Trophoblast cell (in vitro differentiated cells and primary cell): ENCODE data around the gene NOM1.

Experiments
- DNase-seq, 2 donors: peaks; one replicate each; pipeline ENCODE4 v3.0.0-alpha.2; 2016
- H2AFZ ChIP-seq: 2 replicates; pipeline ENCODE4 v1.6.1; 2013; ENCODE audit warnings: low read length, moderate library complexity, mild to moderate bottlenecking; ENCODE audit not compliant: insufficient read depth, poor library complexity
- H2AK5ac ChIP-seq: 2 replicates; pipeline ENCODE4 v1.6.1; 2013; ENCODE audit warnings: mild to moderate bottlenecking, low read length
- H2BK120ac ChIP-seq: 2 replicates; pipeline ENCODE4 v1.6.1; 2013; ENCODE audit warnings: low read length, mild to moderate bottlenecking, moderate library complexity; ENCODE audit not compliant: insufficient read depth, poor library complexity
- H2BK12ac ChIP-seq: 2 replicates; pipeline ENCODE4 v1.6.1; 2013; ENCODE audit warnings: mild to moderate bottlenecking, low read length, moderate library complexity
- H2BK5ac ChIP-seq: 2 replicates; pipeline ENCODE4 v1.6.1; 2013; ENCODE audit warnings: low read length, low read depth, moderate library complexity, mild to moderate bottlenecking; ENCODE audit not compliant: poor library complexity
- H3K14ac ChIP-seq: 2 replicates; pipeline ENCODE4 v1.6.1; 2013; ENCODE audit warnings: mild to moderate bottlenecking, low read length
- H3K18ac ChIP-seq: 2 replicates; pipeline ENCODE4 v1.6.1; 2013; ENCODE audit warnings: mild to moderate bottlenecking, low read length
- H3K23ac ChIP-seq: 2 replicates; pipeline ENCODE4 v1.6.1; 2013; ENCODE audit warnings: low read length
- H3K27ac ChIP-seq: 2 replicates; pipeline ENCODE4 v1.5.1; 2013; ENCODE audit warnings: low read depth, mild to moderate bottlenecking, inconsistent platforms, low read length, moderate library complexity
- H3K27me3 ChIP-seq: 2 replicates; pipeline ENCODE4 v1.6.1; 2013; ENCODE audit warnings: inconsistent platforms, mild to moderate bottlenecking, low read length, moderate library complexity; ENCODE audit not compliant: insufficient read depth
- H3K36me3 ChIP-seq, 2 experiments: 1 replicate in 1 of 2; 2 replicates in 1 of 2; pipeline ENCODE4 v1.6.1; 2013; ENCODE audit warnings: low read length in 2 of 2, mild to moderate bottlenecking in 2 of 2, moderate library complexity in 1 of 2; ENCODE audit not compliant: insufficient read depth in 2 of 2, control insufficient read depth in 1 of 2
- H3K4ac ChIP-seq: 2 replicates; pipeline ENCODE4 v1.6.1; 2013; ENCODE audit warnings: low read depth, mild to moderate bottlenecking, low read length, moderate library complexity
- H3K4me1 ChIP-seq, 2 experiments: 1 replicate in 1 of 2; 2 replicates in 1 of 2; pipeline ENCODE4 v1.6.1; 2013; ENCODE audit warnings: low read length in 2 of 2, mild to moderate bottlenecking in 2 of 2, moderate library complexity in 1 of 2; ENCODE audit not compliant: insufficient read depth in 2 of 2, control insufficient read depth in 1 of 2
- H3K4me2 ChIP-seq: 2 replicates; pipeline ENCODE4 v1.6.1; 2013; ENCODE audit warnings: inconsistent platforms, mild to moderate bottlenecking, low read length, moderate library complexity
- H3K4me3 ChIP-seq: 2 replicates; pipeline ENCODE4 v1.5.1; 2013; ENCODE audit warnings: mild to moderate bottlenecking, low read depth, low read length, inconsistent platforms
- H3K79me1 ChIP-seq: one replicate; pipeline ENCODE4 v1.6.1; 2013; ENCODE audit warnings: low read length
- H3K79me2 ChIP-seq: 2 replicates; pipeline ENCODE4 v1.6.1; 2013; ENCODE audit warnings: low read length, mild to moderate bottlenecking; ENCODE audit not compliant: control insufficient read depth, insufficient read depth, poor library complexity
- H3K9ac ChIP-seq: 2 replicates; pipeline ENCODE4 v1.6.1; 2013; ENCODE audit warnings: mild to moderate bottlenecking, low read length
- H3K9me3 ChIP-seq: 2 replicates; pipeline ENCODE4 v1.6.1; 2013; ENCODE audit warnings: low read depth, mild to moderate bottlenecking, control low read depth, inconsistent platforms, low read length; ENCODE audit not compliant: insufficient read depth
- H4K12ac ChIP-seq: 2 replicates; pipeline ENCODE4 v1.6.1; 2013; ENCODE audit warnings: low read depth, mild to moderate bottlenecking, low read length, moderate library complexity
- H4K8ac ChIP-seq: 2 replicates; pipeline ENCODE4 v1.6.1; 2013; ENCODE audit warnings: low read depth, mild to moderate bottlenecking, low read length, moderate library complexity
- H4K91ac ChIP-seq: one replicate; pipeline ENCODE4 v1.6.1; 2013; ENCODE audit warnings: low read depth, mild to moderate bottlenecking, low read length, moderate library complexity
- WGBS: extraction: QIAGEN DNeasy Blood & Tissue Kit; methylation state at CpG from one replicate; pipeline ENCODE4 v1.1.7; 2013; ENCODE audit warnings: missing lambda C conversion rate; ENCODE audit not compliant: insufficient read length, insufficient coverage; ENCODE audit errors: extremely low coverage; 5-methylcytosine and 5-hydroxymethylcytosine counted together

The NOM1 gene

GRCh38 chr7:157007470-157008066 is 58.1 kb downstream of the NOM1 start:
- Histone ChIP-seq H3K4me3 (no peak overlapping the region), H3K14ac (no peak overlapping the region), H3K36me3 (no peaks in the 10 kb centered on the region), H2BK120ac (no peak overlapping the region), H3K4me1 (peaks cover 0 to 14% of the 10 kb centered on the region in 2 experiments), H3K4me2 (no peak overlapping the region), H3K27me3 (peaks cover 97% of the 10 kb centered on the region), H4K8ac (no peak overlapping the region), H3K9me3 (peaks cover 13% of the 10 kb centered on the region), H2AFZ (no peak overlapping the region), H3K9ac (no peak overlapping the region), H3K4ac (no peak overlapping the region), H3K79me2 (no peaks in the 10 kb centered on the region), H3K23ac (no peak overlapping the region), H3K27ac (no peak overlapping the region), H4K91ac (no peak overlapping the region), H2AK5ac (no peak overlapping the region), H3K18ac (no peak overlapping the region), H2BK12ac (no peak overlapping the region), H4K12ac (no peak overlapping the region), H2BK5ac (no peak overlapping the region), H3K79me1 (no peaks in the 10 kb centered on the region)
- WGBS, result no CpG with 5 or more reads among the region's 18 CpGs
- DNase-seq, result no peak

- Histone ChIP-seq H3K4me3 (no peak overlapping the region), H3K27ac (no peak overlapping the region), H4K12ac (no peak overlapping the region), H3K4me2 (no peak overlapping the region), H2AFZ (no peak overlapping the region), H4K91ac (no peak overlapping the region), H3K36me3 (no peaks in the 10 kb centered on the region), H3K23ac (no peak overlapping the region), H3K9ac (no peak overlapping the region), H3K79me2 (no peaks in the 10 kb centered on the region), H3K9me3 (peaks cover 12% of the 10 kb centered on the region), H2BK5ac (no peak overlapping the region), H3K18ac (no peak overlapping the region), H2BK120ac (no peak overlapping the region), H3K79me1 (no peaks in the 10 kb centered on the region), H3K4me1 (peaks cover 0 to 14% of the 10 kb centered on the region in 2 experiments), H2BK12ac (no peak overlapping the region), H3K27me3 (peaks cover 98% of the 10 kb centered on the region), H2AK5ac (no peak overlapping the region), H4K8ac (no peak overlapping the region), H3K14ac (no peak overlapping the region), H3K4ac (no peak overlapping the region)
- DNase-seq, result no peak
- WGBS, result no CpG with 5 or more reads among the region's 35 CpGs
Observed at GRCh38 chr7:157008206-157009169, 59.0 kb downstream of the NOM1 start.

DNA sequence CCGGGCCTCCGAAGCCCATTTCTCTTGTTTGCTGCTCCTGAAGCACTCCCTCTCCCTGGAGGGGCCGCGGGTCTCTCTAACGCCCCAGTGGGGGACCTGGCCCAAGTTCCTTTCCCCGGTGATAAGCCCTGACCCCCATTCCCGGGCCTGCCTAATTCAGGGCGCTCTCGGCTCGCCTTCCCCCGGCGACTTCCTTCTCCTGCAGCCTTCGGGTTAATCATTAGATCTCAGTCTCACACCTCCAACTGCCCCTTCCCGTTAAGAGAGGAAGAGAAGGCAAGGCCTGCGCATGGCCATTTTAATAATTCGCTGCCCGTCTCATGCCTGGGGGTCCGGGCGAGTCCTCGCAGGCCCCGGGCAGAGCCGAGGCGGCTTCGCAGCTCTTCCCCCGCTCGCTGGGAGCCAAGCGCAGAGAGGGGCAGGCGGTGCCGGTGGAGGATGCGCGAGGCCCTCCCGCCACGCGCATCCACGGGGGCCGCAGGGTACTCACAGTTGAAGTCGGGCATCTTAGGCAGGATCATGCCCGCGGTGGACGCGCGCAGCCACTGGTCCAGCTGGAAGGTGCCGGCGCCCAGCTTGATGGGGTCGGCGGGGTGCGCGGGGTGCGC is 59.8 kb downstream of the NOM1 start:
- no peak overlapping the region for H3K27ac ChIP-seq
- no peaks in the 10 kb centered on the region for H3K36me3 ChIP-seq
- H3K4me1 ChIP-seq, result peaks cover 0 to 14% of the 10 kb centered on the region in 2 experiments
- H3K79me1 ChIP-seq, result no peaks in the 10 kb centered on the region
- no peak overlapping the region for H2BK5ac ChIP-seq
- no peak overlapping the region for H4K12ac ChIP-seq
- H3K23ac ChIP-seq, result no peak overlapping the region
- no peak overlapping the region for H2AFZ ChIP-seq
- H3K4me3 ChIP-seq, result peak overlapping the region; percentile 30
- H2BK120ac ChIP-seq, result no peak overlapping the region
- H3K9me3 ChIP-seq, result peaks cover 10% of the 10 kb centered on the region
- H4K8ac ChIP-seq, result no peak overlapping the region
- no peaks in the 10 kb centered on the region for H3K79me2 ChIP-seq
- H3K4me2 ChIP-seq, result peak overlapping the region; percentile 29
- H4K91ac ChIP-seq, result no peak overlapping the region
- WGBS, result no CpG with 5 or more reads among the region's 49 CpGs
- no peak for DNase-seq
- no peak overlapping the region for H2BK12ac ChIP-seq
- H3K4ac ChIP-seq, result no peak overlapping the region
- no peak overlapping the region for H3K18ac ChIP-seq
- H2AK5ac ChIP-seq, result no peak overlapping the region
- peaks cover 98% of the 10 kb centered on the region for H3K27me3 ChIP-seq
- H3K14ac ChIP-seq, result no peak overlapping the region
- no peak overlapping the region for H3K9ac ChIP-seq

DNA sequence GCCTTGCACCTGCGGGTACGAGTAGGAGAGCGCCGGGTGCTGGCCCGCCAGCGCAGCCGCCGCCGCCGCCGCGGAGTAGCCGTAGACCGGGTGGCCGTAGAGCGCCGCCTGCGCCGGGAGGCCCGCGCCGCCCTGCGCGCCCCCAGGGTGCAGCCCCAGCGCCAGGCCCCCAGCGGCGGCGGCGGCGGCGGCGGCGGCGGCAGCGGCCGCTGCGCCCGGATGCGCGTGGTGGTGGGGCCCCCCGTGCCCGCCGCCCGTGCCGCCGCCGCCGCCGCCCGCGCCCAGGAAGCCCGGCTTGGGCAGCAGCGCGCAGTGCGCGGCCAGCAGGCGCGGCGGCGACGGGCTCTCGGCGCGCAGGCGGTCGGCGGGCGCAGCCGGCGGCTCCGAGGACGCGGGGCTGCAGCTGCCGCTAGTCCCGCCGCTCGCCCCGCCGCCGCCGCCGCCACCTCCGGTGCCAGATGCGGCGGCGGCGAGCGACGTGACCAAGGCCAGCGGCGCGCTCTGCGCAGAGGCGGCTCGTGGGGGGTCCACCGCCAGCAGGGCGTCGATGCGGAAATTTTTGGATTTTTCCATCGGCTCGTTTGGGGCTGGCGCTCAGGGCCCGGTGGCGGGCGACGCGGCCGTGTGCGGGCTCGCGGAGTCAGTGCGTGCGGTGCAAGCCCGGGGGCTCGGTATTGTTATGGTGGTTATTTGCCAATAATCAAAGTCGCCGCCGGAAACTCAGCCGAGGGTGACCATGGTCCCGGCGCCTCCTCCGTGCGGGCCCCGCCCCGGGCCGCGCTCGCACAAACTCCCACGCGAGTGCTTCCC is 60.5 kb downstream of the NOM1 start:
- Histone ChIP-seq H2AK5ac (no peak overlapping the region), H4K12ac (no peak overlapping the region), H3K79me1 (no peaks in the 10 kb centered on the region), H4K8ac (no peak overlapping the region), H2BK12ac (no peak overlapping the region), H2AFZ (peak overlapping the region; percentile 52), H3K23ac (no peak overlapping the region), H3K4me3 (peak overlapping the region; percentile 74), H3K36me3 (no peaks in the 10 kb centered on the region), H3K4me1 (peaks cover 0 to 14% of the 10 kb centered on the region in 2 experiments), H3K79me2 (no peaks in the 10 kb centered on the region), H3K4ac (no peak overlapping the region), H3K18ac (no peak overlapping the region), H4K91ac (no peak overlapping the region), H2BK5ac (no peak overlapping the region), H3K27ac (no peak overlapping the region), H2BK120ac (no peak overlapping the region), H3K14ac (no peak overlapping the region), H3K9ac (no peak overlapping the region), H3K27me3 (peaks cover 99% of the 10 kb centered on the region), H3K4me2 (peak overlapping the region; percentile 95), H3K9me3 (peaks cover 7% of the 10 kb centered on the region)
- peak in 1 of 2 donors; percentile 46 for DNase-seq
- no CpG with 5 or more reads among the region's 130 CpGs for WGBS
